Mesenchymal stem cell (in vitro differentiated cells and primary cell): ENCODE data around the gene RDH13.

Source experiments
- DNase-seq: peaks from one replicate; pipeline ENCODE4 v3.0.0-alpha.2; 2013
- H2AFZ ChIP-seq: one replicate; pipeline ENCODE4 v1.6.1; 2013; ENCODE audit warnings: low read depth, mild to moderate bottlenecking, control low read depth, inconsistent platforms, low read length, moderate library complexity
- H2AK5ac ChIP-seq: 2 replicates; pipeline ENCODE4 v1.6.1; 2013; ENCODE audit warnings: low read length, moderate library complexity, mild to moderate bottlenecking, inconsistent platforms; ENCODE audit not compliant: severe bottlenecking
- H2BK120ac ChIP-seq: one replicate; pipeline ENCODE4 v1.6.1; 2013; ENCODE audit warnings: low read depth, mild to moderate bottlenecking, inconsistent platforms, low read length, moderate library complexity
- H2BK12ac ChIP-seq, 2 experiments: one replicate each; pipeline ENCODE4 v1.6.1; 2013; ENCODE audit warnings: inconsistent platforms in 2 of 2, low read length in 2 of 2, mild to moderate bottlenecking in 2 of 2, moderate library complexity in 2 of 2, control low read depth in 1 of 2
- H2BK15ac ChIP-seq: one replicate; pipeline ENCODE4 v1.6.1; 2013; ENCODE audit warnings: mild to moderate bottlenecking, low read depth, inconsistent platforms; ENCODE audit not compliant: poor library complexity, severe bottlenecking
- H2BK5ac ChIP-seq: 2 replicates; pipeline ENCODE4 v1.6.1; 2013; ENCODE audit warnings: low read depth, mild to moderate bottlenecking, low read length, control low read depth, inconsistent platforms; ENCODE audit not compliant: poor library complexity, severe bottlenecking
- H3K14ac ChIP-seq, 2 experiments: one replicate each; pipeline ENCODE4 v1.6.1; 2013; ENCODE audit warnings: inconsistent platforms in 2 of 2, low read length in 2 of 2, control low read depth in 1 of 2, mild to moderate bottlenecking in 1 of 2, moderate library complexity in 1 of 2
- H3K18ac ChIP-seq, 2 experiments: one replicate each; pipeline ENCODE4 v1.6.1; 2013; ENCODE audit warnings: inconsistent platforms in 2 of 2, low read length in 2 of 2, control low read depth in 1 of 2, low read depth in 1 of 2, mild to moderate bottlenecking in 1 of 2
- H3K23ac ChIP-seq, 2 experiments: one replicate each; pipeline ENCODE4 v1.6.1; 2013; ENCODE audit warnings: inconsistent platforms in 2 of 2, low read length in 2 of 2, mild to moderate bottlenecking in 2 of 2, moderate library complexity in 2 of 2, control low read depth in 1 of 2
- H3K27ac ChIP-seq: 2 replicates; pipeline ENCODE4 v1.5.1; 2013; ENCODE audit warnings: mild to moderate bottlenecking, moderate library complexity, low read length, control low read depth, inconsistent platforms; ENCODE audit not compliant: poor library complexity, severe bottlenecking
- H3K27me3 ChIP-seq, 2 experiments: 2 replicates each; pipeline versions ENCODE4 v1.6.1 to v1.7.0; 2013; ENCODE audit warnings: low read length in 2 of 2, mild to moderate bottlenecking in 2 of 2, moderate library complexity in 2 of 2, control low read depth in 1 of 2, inconsistent platforms in 1 of 2; ENCODE audit not compliant: control insufficient read depth in 1 of 2, insufficient read depth in 1 of 2
- H3K36me3 ChIP-seq, 2 experiments: 2 replicates each; pipeline versions ENCODE4 v1.6.1 to v1.7.0; 2013; ENCODE audit warnings: low read length in 2 of 2, control low read depth in 1 of 2, inconsistent platforms in 1 of 2, low read depth in 1 of 2, mild to moderate bottlenecking in 1 of 2; ENCODE audit not compliant: insufficient read depth in 2 of 2, control insufficient read depth in 1 of 2
- H3K4ac ChIP-seq, 2 experiments: one replicate each; pipeline ENCODE4 v1.6.1; 2013; ENCODE audit warnings: inconsistent platforms in 2 of 2, low read length in 2 of 2, mild to moderate bottlenecking in 2 of 2, moderate library complexity in 2 of 2, control low read depth in 1 of 2, low read depth in 1 of 2
- H3K4me1 ChIP-seq: 2 replicates; pipeline ENCODE4 v1.6.1; 2013; ENCODE audit warnings: low read depth, low read length, control low read depth; ENCODE audit not compliant: control insufficient read depth, insufficient read depth
- H3K4me2 ChIP-seq: 2 replicates; pipeline ENCODE4 v1.6.1; 2013; ENCODE audit warnings: low read length, mild to moderate bottlenecking, inconsistent platforms; ENCODE audit not compliant: poor library complexity, severe bottlenecking
- H3K4me3 ChIP-seq, 2 experiments: 2 replicates each; pipeline versions ENCODE4 v1.5.1 to v1.7.0; 2013; ENCODE audit warnings: low read length in 2 of 2, mild to moderate bottlenecking in 2 of 2, control low read depth in 1 of 2, low read depth in 1 of 2; ENCODE audit not compliant: insufficient read depth in 1 of 2
- H3K79me1 ChIP-seq: replicated peaks from 2 replicates; pipeline ENCODE4 v1.6.1; 2013; ENCODE audit warnings: mild to moderate bottlenecking, control low read depth, low read length, inconsistent platforms; ENCODE audit not compliant: poor library complexity, severe bottlenecking
- H3K9ac ChIP-seq: 2 replicates; pipeline ENCODE4 v1.7.0; 2013; ENCODE audit warnings: mild to moderate bottlenecking, low read length, moderate library complexity
- H3K9me3 ChIP-seq: 2 replicates; pipeline ENCODE4 v1.7.0; 2013; ENCODE audit warnings: mild to moderate bottlenecking, low read length; ENCODE audit not compliant: control insufficient read depth
- H4K8ac ChIP-seq: one replicate; pipeline ENCODE4 v1.6.1; 2013; ENCODE audit warnings: inconsistent platforms, mild to moderate bottlenecking, low read length, moderate library complexity
- H4K91ac ChIP-seq: one replicate; pipeline ENCODE4 v1.6.1; 2013; ENCODE audit warnings: mild to moderate bottlenecking, low read length, inconsistent platforms
- WGBS: methylation state at CpG from one replicate; pipeline ENCODE4 v1.1.7; 2013; ENCODE audit warnings: mixed read lengths; 5-methylcytosine and 5-hydroxymethylcytosine counted together

The RDH13 gene

DNA sequence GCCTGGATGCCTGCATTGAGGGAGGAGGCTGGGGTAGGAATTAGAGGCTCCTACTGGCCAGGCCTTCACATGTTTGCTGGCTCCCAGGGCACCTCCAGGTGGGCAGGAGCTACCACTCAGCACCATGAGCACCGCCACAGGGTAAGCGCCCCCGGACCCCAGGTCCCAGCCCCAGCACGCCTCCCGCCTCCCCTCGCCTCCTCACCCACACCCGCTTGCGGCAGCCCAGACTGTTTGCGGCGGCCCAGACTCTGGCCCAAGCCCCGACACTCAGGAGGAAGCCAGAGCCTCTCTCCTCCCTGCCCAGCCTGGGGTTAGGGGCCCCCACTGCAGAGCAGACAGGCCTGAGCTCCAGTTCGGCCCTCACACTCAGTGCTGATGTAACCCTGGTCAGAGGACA, 13.4 kb upstream of the RDH13 start:
- no peak overlapping the region for H3K4ac ChIP-seq
- H3K9me3 ChIP-seq, result no peaks in the 10 kb centered on the region
- H2AFZ ChIP-seq, result no peak overlapping the region
- H3K27ac ChIP-seq, result no peak overlapping the region
- 77% methylated on average over 12 of the region's 12 CpGs for WGBS
- H3K9ac ChIP-seq, result no peak overlapping the region
- no peak overlapping the region for H2BK12ac ChIP-seq
- H2BK5ac ChIP-seq, result no peak overlapping the region
- H3K4me2 ChIP-seq, result no peak overlapping the region
- H2BK15ac ChIP-seq, result no peak overlapping the region
- H3K18ac ChIP-seq, result no peak overlapping the region
- peaks cover 53% of the 10 kb centered on the region in 2 experiments for H3K27me3 ChIP-seq
- H2BK120ac ChIP-seq, result no peak overlapping the region
- peak overlapping the region in 1 of 2 experiments; percentile 71 for H3K14ac ChIP-seq
- no peak overlapping the region for H3K23ac ChIP-seq
- DNase-seq, result no peak
- H3K4me1 ChIP-seq, result peaks cover 14% of the 10 kb centered on the region
- H2AK5ac ChIP-seq, result no peak overlapping the region
- no peak overlapping the region for H4K8ac ChIP-seq
- no peaks in the 10 kb centered on the region for H3K79me1 ChIP-seq
- no peak overlapping the region for H3K4me3 ChIP-seq
- no peak overlapping the region for H4K91ac ChIP-seq
- no peaks in the 10 kb centered on the region for H3K36me3 ChIP-seq

DNA sequence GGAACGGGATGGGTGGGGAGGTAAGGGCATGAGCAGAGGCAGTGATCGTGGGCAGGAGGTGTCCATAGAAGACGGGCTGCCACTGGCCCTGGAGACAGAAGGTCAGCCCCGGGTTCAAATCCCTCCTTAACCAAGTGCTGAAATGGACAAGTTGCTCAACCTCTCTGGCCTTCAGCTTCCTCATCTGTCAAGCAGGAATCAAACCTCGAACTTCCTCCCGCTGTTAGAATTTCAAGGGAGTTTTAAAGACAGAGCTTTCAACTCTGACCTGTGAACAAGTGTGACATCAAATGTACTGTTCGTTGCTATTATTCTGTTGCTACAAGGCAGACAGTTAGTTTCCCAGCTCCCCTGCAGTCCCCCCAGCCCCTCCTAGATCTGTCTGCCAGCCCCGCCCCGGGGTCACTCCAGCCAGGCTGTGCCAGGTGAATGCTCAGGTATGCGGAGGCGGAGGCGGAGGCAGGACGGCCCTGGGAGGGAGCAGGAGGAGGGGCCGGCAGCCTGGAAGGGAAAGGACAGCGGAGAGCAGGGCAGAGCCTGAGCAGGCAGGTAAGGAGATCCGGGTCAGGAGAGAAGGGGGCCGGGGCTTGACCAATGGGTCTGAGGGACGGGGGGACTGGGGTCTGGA, 12.5 kb upstream of the RDH13 start, which contains the start of gene EPS8L1:
TSS of gene EPS8L1 (plus strand) at position 499 of the 628 bp plus-strand sequence. CDS start 576 bp downstream, outside the sequence.
- peak within 1 kb of the TSS in 1 of 2 experiments; percentile 71 for H3K14ac ChIP-seq
- no peak within 1 kb of the TSS for H3K4me2 ChIP-seq
- H3K27me3 ChIP-seq, result peaks cover 45 to 51% of the 10 kb centered on the region in 2 experiments
- no peak within 1 kb of the TSS for H2BK12ac ChIP-seq
- H4K91ac ChIP-seq, result no peak within 1 kb of the TSS
- H2BK5ac ChIP-seq, result no peak within 1 kb of the TSS
- H3K9ac ChIP-seq, result no peak within 1 kb of the TSS
- no peak for DNase-seq
- H3K4me3 ChIP-seq, result no peak within 1 kb of the TSS
- no peak within 1 kb of the TSS for H3K4ac ChIP-seq
- no peaks in the 10 kb centered on the region for H3K9me3 ChIP-seq
- no peak within 1 kb of the TSS for H3K27ac ChIP-seq
- no peak within 1 kb of the TSS for H2BK15ac ChIP-seq
- no peak within 1 kb of the TSS for H2AK5ac ChIP-seq
- H3K4me1 ChIP-seq, result peaks cover 7% of the 10 kb centered on the region
- no peak within 1 kb of the TSS for H2AFZ ChIP-seq
- H3K79me1 ChIP-seq, result no peaks in the 10 kb centered on the region
- WGBS, result 24% methylated on average over 16 of the region's 18 CpGs
- H3K36me3 ChIP-seq, result no peaks in the 10 kb centered on the region
- no peak within 1 kb of the TSS for H3K18ac ChIP-seq
- no peak within 1 kb of the TSS for H3K23ac ChIP-seq
- no peak within 1 kb of the TSS for H4K8ac ChIP-seq
- H2BK120ac ChIP-seq, result no peak within 1 kb of the TSS

DNA sequence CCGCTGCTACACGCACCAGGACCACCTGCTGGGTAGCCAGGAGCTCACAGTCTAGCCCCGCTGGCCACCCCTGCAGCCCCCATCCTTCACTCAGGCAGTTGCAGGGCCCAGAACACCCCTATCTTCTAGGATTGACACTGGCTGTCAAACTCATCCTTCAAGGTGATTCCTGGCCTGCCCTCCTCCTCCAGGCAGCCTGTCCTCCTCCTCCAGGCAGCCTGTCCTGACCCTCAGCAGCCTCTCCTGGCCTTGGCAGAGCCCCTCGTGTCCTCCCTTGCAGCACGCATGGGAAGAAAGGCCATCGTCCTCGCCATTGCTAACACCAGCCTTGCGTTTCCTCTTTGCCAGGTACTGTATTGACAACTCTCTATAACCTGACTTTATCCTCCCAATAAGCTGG, 9.0 kb upstream of the RDH13 start:
- Histone ChIP-seq H3K27ac (no peak overlapping the region), H2BK120ac (no peak overlapping the region), H2BK12ac (no peak overlapping the region), H3K27me3 (peaks cover 53 to 65% of the 10 kb centered on the region in 2 experiments), H3K4me2 (no peak overlapping the region), H3K36me3 (no peaks in the 10 kb centered on the region), H2AK5ac (no peak overlapping the region), H2BK15ac (no peak overlapping the region), H3K4me1 (peaks cover 9% of the 10 kb centered on the region), H3K14ac (peak overlapping the region in 1 of 2 experiments; percentile 85), H3K9me3 (no peaks in the 10 kb centered on the region), H4K8ac (no peak overlapping the region), H3K4ac (no peak overlapping the region), H3K23ac (no peak overlapping the region), H3K18ac (no peak overlapping the region), H2AFZ (no peak overlapping the region), H3K9ac (no peak overlapping the region), H3K4me3 (no peak overlapping the region), H4K91ac (no peak overlapping the region), H3K79me1 (no peaks in the 10 kb centered on the region), H2BK5ac (no peak overlapping the region)
- WGBS, result 55% methylated on average over 5 of the region's 8 CpGs
- DNase-seq, result no peak

GRCh38 chr19:55071129-55071502, 8.2 kb upstream of the RDH13 start:
- Histone ChIP-seq H3K4me3 (no peak overlapping the region), H2AK5ac (no peak overlapping the region), H3K36me3 (no peaks in the 10 kb centered on the region), H3K79me1 (no peaks in the 10 kb centered on the region), H2BK5ac (no peak overlapping the region), H4K8ac (no peak overlapping the region), H2BK15ac (no peak overlapping the region), H2BK12ac (no peak overlapping the region), H3K18ac (no peak overlapping the region), H3K4ac (no peak overlapping the region), H3K4me2 (no peak overlapping the region), H2BK120ac (no peak overlapping the region), H3K9me3 (no peaks in the 10 kb centered on the region), H3K9ac (no peak overlapping the region), H3K14ac (no peak overlapping the region), H3K4me1 (peaks cover 9% of the 10 kb centered on the region), H3K23ac (no peak overlapping the region), H2AFZ (no peak overlapping the region), H3K27me3 (peaks cover 55 to 65% of the 10 kb centered on the region in 2 experiments), H3K27ac (no peak overlapping the region), H4K91ac (no peak overlapping the region)
- 68% methylated on average over 7 of the region's 8 CpGs for WGBS
- DNase-seq, result peak; percentile 32
